H9 (cell line): ENCODE data around the gene SGCE. TPM values are rescaled to one million over a fixed set of nuclear protein-coding genes. Genes with fewer than 3 reads are reported as not detected.

Source experiments
- DNase-seq: peaks from one replicate; pipeline ENCODE4 v3.0.0-alpha.2; 2017
- H2AFZ ChIP-seq: one replicate; pipeline ENCODE4 v1.6.1; 2013; ENCODE audit warnings: mild to moderate bottlenecking, low read length, control low read depth, moderate library complexity
- H2AK5ac ChIP-seq: 2 replicates; pipeline ENCODE4 v1.6.1; 2013; ENCODE audit warnings: low read length, control low read depth, mixed read lengths; ENCODE audit not compliant: insufficient read length
- H2BK120ac ChIP-seq: one replicate; pipeline ENCODE4 v1.6.1; 2013; ENCODE audit warnings: low read depth, mild to moderate bottlenecking, low read length, control low read depth, inconsistent platforms; ENCODE audit not compliant: poor library complexity, severe bottlenecking
- H2BK12ac ChIP-seq: 2 replicates; pipeline ENCODE4 v1.6.1; 2013; ENCODE audit warnings: low read length, control low read depth, mixed read lengths, low read depth; ENCODE audit not compliant: insufficient read length
- H2BK15ac ChIP-seq: 2 replicates; pipeline ENCODE4 v1.6.1; 2013; ENCODE audit warnings: low read depth, low read length, control low read depth
- H2BK20ac ChIP-seq: one replicate; pipeline ENCODE4 v1.6.1; 2013; ENCODE audit warnings: low read depth, mild to moderate bottlenecking, low read length, control low read depth, inconsistent platforms; ENCODE audit not compliant: poor library complexity, severe bottlenecking
- H2BK5ac ChIP-seq: 2 replicates; pipeline ENCODE4 v1.6.1; 2013; ENCODE audit warnings: low read length, control low read depth, mixed read lengths; ENCODE audit not compliant: insufficient read length
- H3K14ac ChIP-seq: 2 replicates; pipeline ENCODE4 v1.6.1; 2013; ENCODE audit warnings: low read length, control low read depth; ENCODE audit not compliant: insufficient read depth
- H3K18ac ChIP-seq: 2 replicates; pipeline ENCODE4 v1.6.1; 2013; ENCODE audit warnings: low read depth, mild to moderate bottlenecking, mixed read lengths, low read length, control low read depth; ENCODE audit not compliant: insufficient read length
- H3K23ac ChIP-seq: 2 replicates; pipeline ENCODE4 v1.6.1; 2013; ENCODE audit warnings: low read length, control low read depth, mixed read lengths, low read depth; ENCODE audit not compliant: insufficient read length
- H3K23me2 ChIP-seq: 2 replicates; pipeline ENCODE4 v1.6.1; 2013; ENCODE audit warnings: low read depth, mild to moderate bottlenecking, mixed read lengths, low read length, control low read depth; ENCODE audit not compliant: insufficient read length, poor library complexity, severe bottlenecking
- H3K27ac ChIP-seq: 2 replicates; pipeline ENCODE4 v1.5.1; 2013; ENCODE audit warnings: low read length, control low read depth, mixed read lengths, low read depth; ENCODE audit not compliant: insufficient read length
- H3K27me3 ChIP-seq: 2 replicates; pipeline ENCODE4 v1.6.1; 2013; ENCODE audit warnings: low read length, control low read depth, inconsistent platforms; ENCODE audit not compliant: insufficient read depth
- H3K4ac ChIP-seq: 2 replicates; pipeline ENCODE4 v1.6.1; 2013; ENCODE audit warnings: low read depth, mild to moderate bottlenecking, control low read depth, inconsistent platforms, low read length, moderate library complexity
- H3K4me1 ChIP-seq: 2 replicates; pipeline ENCODE4 v1.6.1; 2013; ENCODE audit warnings: low read length, control low read depth, inconsistent platforms; ENCODE audit not compliant: insufficient read depth
- H3K4me2 ChIP-seq: 2 replicates; pipeline ENCODE4 v1.6.1; 2013; ENCODE audit warnings: low read length, control low read depth, mixed read lengths; ENCODE audit not compliant: insufficient read length, insufficient read depth
- H3K56ac ChIP-seq: 2 replicates; pipeline ENCODE4 v1.6.1; 2013; ENCODE audit warnings: low read depth, mild to moderate bottlenecking, mixed read lengths, low read length, control low read depth; ENCODE audit not compliant: insufficient read length
- H3K79me1 ChIP-seq: 2 replicates; pipeline ENCODE4 v1.6.1; 2013; ENCODE audit warnings: low read depth, mild to moderate bottlenecking, moderate library complexity, low read length, control low read depth, inconsistent platforms; ENCODE audit not compliant: insufficient read depth, poor library complexity, severe bottlenecking
- H3K79me2 ChIP-seq: 2 replicates; pipeline ENCODE4 v1.6.1; 2013; ENCODE audit warnings: low read length, control low read depth, inconsistent platforms; ENCODE audit not compliant: insufficient read depth
- H3K9ac ChIP-seq: 2 replicates; pipeline ENCODE4 v1.6.1; 2013; ENCODE audit warnings: low read length, control low read depth, mixed read lengths; ENCODE audit not compliant: insufficient read length; ENCODE audit errors: extremely low read depth
- H3K9me3 ChIP-seq: one replicate; pipeline ENCODE4 v1.6.1; 2013; ENCODE audit warnings: low read depth, low read length, inconsistent platforms; ENCODE audit not compliant: control insufficient read depth
- H3T11ph ChIP-seq: one replicate; pipeline ENCODE4 v1.6.1; 2013; ENCODE audit warnings: mild to moderate bottlenecking, low read length, control low read depth, inconsistent platforms
- H4K20me1 ChIP-seq: one replicate; pipeline ENCODE4 v1.6.1; 2013; ENCODE audit not compliant: control insufficient read depth, insufficient read length, insufficient read depth
- H4K5ac ChIP-seq: 2 replicates; pipeline ENCODE4 v1.6.1; 2013; ENCODE audit warnings: low read depth, mild to moderate bottlenecking, mixed read lengths, low read length, control low read depth; ENCODE audit not compliant: insufficient read length
- H4K8ac ChIP-seq: replicated peaks from 2 replicates; pipeline ENCODE4 v1.6.1; 2013; ENCODE audit warnings: low read length, control low read depth, mixed read lengths, low read depth; ENCODE audit not compliant: insufficient read length
- H4K91ac ChIP-seq: 2 replicates; pipeline ENCODE4 v1.6.1; 2013; ENCODE audit warnings: low read depth, mild to moderate bottlenecking, moderate library complexity, mixed read lengths, low read length, control low read depth; ENCODE audit not compliant: insufficient read length
- H3K27ac Mint-ChIP-seq, 3 experiments: 2 replicates in 2 of 3; 3 replicates in 1 of 3; pipeline ENCODE4 v1.8.0; 2020 to 2021; ENCODE audit warnings: mixed read lengths in 3 of 3, mild to moderate bottlenecking in 1 of 3, moderate library complexity in 1 of 3
- H3K27me3 Mint-ChIP-seq: 2 replicates; pipeline ENCODE4 v1.8.0; 2021; ENCODE audit warnings: low read depth, mild to moderate bottlenecking, moderate library complexity, mixed read lengths
- H3K36me3 Mint-ChIP-seq, 3 experiments: 2 replicates in 2 of 3; 3 replicates in 1 of 3; pipeline ENCODE4 v1.8.0; 2020 to 2021; ENCODE audit warnings: low read depth in 3 of 3, mixed read lengths in 3 of 3; ENCODE audit not compliant: insufficient read depth in 1 of 3
- H3K4me1 Mint-ChIP-seq, 2 experiments: 2 replicates each; pipeline ENCODE4 v1.8.0; 2020; ENCODE audit warnings: mixed read lengths in 2 of 2
- H3K4me3 Mint-ChIP-seq, 2 experiments: 2 replicates in 1 of 2; 3 replicates in 1 of 2; pipeline ENCODE4 v1.8.0; 2020 to 2021; ENCODE audit warnings: mild to moderate bottlenecking in 2 of 2, mixed read lengths in 2 of 2, moderate library complexity in 1 of 2
- H3K9me3 Mint-ChIP-seq, 2 experiments: 2 replicates in 1 of 2; 3 replicates in 1 of 2; pipeline ENCODE4 v1.8.0; 2020; ENCODE audit warnings: mild to moderate bottlenecking in 2 of 2, mixed read lengths in 2 of 2, moderate library complexity in 1 of 2
- WGBS: extraction: QIAGEN DNeasy Blood & Tissue Kit; methylation state at CpG from one replicate; pipeline ENCODE4 v1.1.7; 2013; ENCODE audit warnings: missing lambda C conversion rate, low lambda C conversion rate, mixed read lengths; ENCODE audit not compliant: insufficient read length; ENCODE audit errors: extremely low coverage; 5-methylcytosine and 5-hydroxymethylcytosine counted together
- total RNA-seq: library from RNA; stranded (reverse); gene quantifications from 2 replicates; pipeline ENCODE4 v1.2.1, GENCODE V29; 2021
- TF ChIP-seq, protein P1 (sequence below): fragments of 200-600 bp; sonication (generic); conservative IDR thresholded peaks from 3 replicates; pipeline ENCODE4 v1.8.0; 2021; ENCODE audit warnings: antibody characterized with exemption, mild to moderate bottlenecking

SGCE gene
- total RNA-seq, 1 experiment from 2014 or later, result 30.5 TPM

DNA sequence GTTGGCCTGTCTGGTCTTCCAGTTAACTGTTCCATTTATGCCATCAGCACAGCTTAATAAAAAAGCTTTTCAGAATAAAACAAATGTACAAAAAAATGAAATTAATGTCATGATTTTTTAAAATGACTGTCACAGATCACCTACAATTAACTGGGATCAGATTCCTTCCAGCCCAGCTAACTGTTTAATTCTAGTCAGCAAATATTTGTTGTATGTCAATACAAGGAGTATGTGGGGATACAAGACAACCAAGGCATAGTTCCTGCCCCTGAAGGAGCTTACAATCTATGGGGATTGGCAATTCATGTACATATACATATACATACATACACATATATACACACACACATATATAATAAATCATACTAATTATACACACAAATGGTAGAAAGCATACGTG, 16.5 kb downstream of the SGCE start:
- H3K79me1 ChIP-seq, result no peaks in the 10 kb centered on the region
- WGBS, result no CpG with 5 or more reads among the region's 1 CpG
- DNase-seq, result no peak

More for the DNA sequence above, 16.5 kb downstream of the SGCE start:
- no peak overlapping the region for H4K5ac ChIP-seq
- H3K14ac ChIP-seq, result no peak overlapping the region
- no peak overlapping the region for H3K23ac ChIP-seq
- no peak overlapping the region for H3K18ac ChIP-seq
- no peaks in the 10 kb centered on the region for H3K9me3 ChIP-seq
- H3K23me2 ChIP-seq, result no peaks in the 10 kb centered on the region
- H4K20me1 ChIP-seq, result no peaks in the 10 kb centered on the region
- H4K91ac ChIP-seq, result no peak overlapping the region
- no peak overlapping the region for H2BK12ac ChIP-seq
- Mint-ChIP-seq H3K27ac (no peak overlapping the region), H3K36me3 (peaks cover 0 to 6% (median 0%) of the 10 kb centered on the region in 3 experiments; a peak in 2 of 7 replicates), H3K9me3 (no peaks in the 10 kb centered on the region), H3K4me1 (peaks cover 24 to 30% of the 10 kb centered on the region in 2 experiments), H3K4me3 (no peak overlapping the region), H3K27me3 (no peaks in the 10 kb centered on the region)
- H3K4me2 ChIP-seq, result no peak overlapping the region
- H2BK120ac ChIP-seq, result no peak overlapping the region
- H3K27ac ChIP-seq, result no peak overlapping the region
- no peak overlapping the region for H2AFZ ChIP-seq
- H4K8ac ChIP-seq, result no peak overlapping the region
- H3K56ac ChIP-seq, result no peak overlapping the region
- TF ChIP-seq, protein P1, sequence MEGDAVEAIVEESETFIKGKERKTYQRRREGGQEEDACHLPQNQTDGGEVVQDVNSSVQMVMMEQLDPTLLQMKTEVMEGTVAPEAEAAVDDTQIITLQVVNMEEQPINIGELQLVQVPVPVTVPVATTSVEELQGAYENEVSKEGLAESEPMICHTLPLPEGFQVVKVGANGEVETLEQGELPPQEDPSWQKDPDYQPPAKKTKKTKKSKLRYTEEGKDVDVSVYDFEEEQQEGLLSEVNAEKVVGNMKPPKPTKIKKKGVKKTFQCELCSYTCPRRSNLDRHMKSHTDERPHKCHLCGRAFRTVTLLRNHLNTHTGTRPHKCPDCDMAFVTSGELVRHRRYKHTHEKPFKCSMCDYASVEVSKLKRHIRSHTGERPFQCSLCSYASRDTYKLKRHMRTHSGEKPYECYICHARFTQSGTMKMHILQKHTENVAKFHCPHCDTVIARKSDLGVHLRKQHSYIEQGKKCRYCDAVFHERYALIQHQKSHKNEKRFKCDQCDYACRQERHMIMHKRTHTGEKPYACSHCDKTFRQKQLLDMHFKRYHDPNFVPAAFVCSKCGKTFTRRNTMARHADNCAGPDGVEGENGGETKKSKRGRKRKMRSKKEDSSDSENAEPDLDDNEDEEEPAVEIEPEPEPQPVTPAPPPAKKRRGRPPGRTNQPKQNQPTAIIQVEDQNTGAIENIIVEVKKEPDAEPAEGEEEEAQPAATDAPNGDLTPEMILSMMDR, result no peak
- H3K4me1 ChIP-seq, result peaks cover 2% of the 10 kb centered on the region; the same call in 1 of the 2 replicates
- no peak overlapping the region for H2AK5ac ChIP-seq
- H3T11ph ChIP-seq, result no peak overlapping the region
- no peak overlapping the region for H2BK15ac ChIP-seq
- no peak overlapping the region for H2BK20ac ChIP-seq
- no peak overlapping the region for H3K9ac ChIP-seq
- no peaks in the 10 kb centered on the region for H3K79me2 ChIP-seq
- H3K4ac ChIP-seq, result no peak overlapping the region
- H3K27me3 ChIP-seq, result no peaks in the 10 kb centered on the region
- H2BK5ac ChIP-seq, result no peak overlapping the region
